Bronchus fibroblast of lung (primary cell): ENCODE data around the gene SDS. TPM values are rescaled to one million over a fixed set of nuclear protein-coding genes. Genes with fewer than 3 reads are reported as not detected.

Source experiments
- total RNA-seq: library from RNA; depleted of rRNA; stranded (reverse); fragments of >200 nt; gene quantifications from 2 replicates; pipeline ENCODE4 v1.2.3, GENCODE V29; 2015

SDS gene, protein sequence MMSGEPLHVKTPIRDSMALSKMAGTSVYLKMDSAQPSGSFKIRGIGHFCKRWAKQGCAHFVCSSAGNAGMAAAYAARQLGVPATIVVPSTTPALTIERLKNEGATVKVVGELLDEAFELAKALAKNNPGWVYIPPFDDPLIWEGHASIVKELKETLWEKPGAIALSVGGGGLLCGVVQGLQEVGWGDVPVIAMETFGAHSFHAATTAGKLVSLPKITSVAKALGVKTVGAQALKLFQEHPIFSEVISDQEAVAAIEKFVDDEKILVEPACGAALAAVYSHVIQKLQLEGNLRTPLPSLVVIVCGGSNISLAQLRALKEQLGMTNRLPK
- total RNA-seq, result not detected in 2 replicates

DNA sequence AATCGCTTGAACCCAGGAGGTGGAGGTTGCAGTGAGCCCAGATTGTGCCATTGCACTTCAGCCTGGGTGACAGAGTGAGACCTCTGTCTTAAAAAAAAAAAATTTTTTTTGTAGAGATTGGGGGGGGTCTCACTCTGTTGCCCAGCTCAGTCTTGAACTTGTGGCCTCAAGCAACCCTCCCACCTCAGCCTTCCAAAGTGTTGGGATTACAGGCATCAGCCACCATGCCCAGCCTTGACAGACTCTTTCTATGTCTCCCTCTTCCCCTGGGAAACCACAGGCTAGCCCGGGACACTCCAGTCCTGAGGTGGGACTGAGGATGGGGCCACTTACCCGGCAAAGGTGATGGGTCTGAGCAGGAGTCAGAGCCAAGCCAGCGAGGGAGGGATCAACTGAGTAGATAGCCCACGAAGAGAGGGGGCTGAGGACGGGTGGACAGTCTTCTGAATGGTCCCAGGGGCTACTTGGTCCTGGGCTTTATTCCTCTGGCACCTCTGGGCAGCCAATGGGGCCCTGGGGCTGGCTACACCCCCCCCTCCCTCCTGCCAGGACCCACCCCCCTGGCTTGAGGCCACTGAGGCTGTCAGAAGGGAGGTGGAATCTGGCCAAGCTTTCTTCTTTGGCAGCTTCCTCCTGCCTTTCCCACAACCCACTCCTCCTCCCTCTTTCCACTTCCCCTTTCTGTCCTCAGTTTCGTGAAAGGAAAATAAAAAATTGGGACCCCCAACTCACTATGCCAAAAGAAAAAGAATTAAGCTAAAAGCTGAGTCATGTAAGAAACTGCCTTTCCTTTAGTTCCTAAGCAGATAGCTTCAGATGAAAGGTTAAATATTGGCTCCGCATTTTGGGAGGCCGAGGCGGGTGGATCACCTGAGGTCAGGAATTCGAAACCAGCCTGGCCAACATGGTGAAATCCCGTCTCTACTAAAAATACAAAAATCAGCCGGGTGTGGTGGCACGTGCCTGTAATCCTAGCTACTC, at the start of gene SDS:
TSS of gene SDS (minus strand) at position 453 of the 981 bp plus-strand sequence. CDS start 4,179 bp downstream, outside the sequence.

DNA sequence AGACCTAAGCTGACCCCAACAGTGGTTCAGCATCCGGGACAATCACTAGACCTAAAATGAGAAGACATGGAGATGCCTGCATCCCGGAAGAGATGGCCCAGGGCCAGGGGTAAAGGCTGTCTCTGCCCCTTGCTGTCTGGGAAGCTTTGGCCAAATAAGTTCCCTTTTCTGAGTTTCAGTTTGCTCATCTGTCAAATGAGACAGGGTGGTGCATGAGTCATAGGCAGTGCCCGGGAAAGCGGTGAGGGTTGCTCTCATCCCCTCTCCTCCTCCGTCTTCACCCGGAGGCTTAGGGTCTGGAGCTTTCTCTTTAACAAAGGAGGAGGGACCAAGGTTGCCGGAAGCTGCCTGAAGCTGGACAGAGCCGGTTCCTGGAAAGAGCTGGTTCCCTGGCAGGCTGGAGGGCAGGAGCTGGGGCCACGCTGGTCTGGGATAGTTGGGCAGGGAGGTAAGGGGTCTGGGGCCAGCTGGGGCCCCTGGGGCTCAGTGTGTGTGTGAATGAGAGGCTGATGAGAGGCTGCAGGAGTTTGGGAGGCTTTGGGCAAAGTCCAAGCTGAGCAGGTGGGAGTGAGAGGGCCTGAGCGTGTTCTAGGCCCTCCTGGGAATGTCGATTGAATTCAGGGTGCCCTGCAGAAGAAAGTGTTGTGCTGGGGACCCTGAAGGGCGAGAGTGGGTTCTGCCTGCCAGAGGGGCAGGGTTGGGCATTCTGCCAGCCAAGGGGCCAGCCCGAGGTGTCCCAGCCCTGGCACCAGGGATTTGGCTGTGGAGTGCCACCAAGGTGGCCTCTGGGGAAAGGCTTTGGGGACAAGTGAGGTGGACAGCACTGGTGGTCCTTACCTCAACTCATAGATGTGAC, 18.6 kb upstream of the SDS start, which contains the start of gene SDSL:
TSS of gene SDSL (plus strand) at position 351 of the 856 bp plus-strand sequence. CDS start 5,603 bp downstream, outside the sequence.

DNA sequence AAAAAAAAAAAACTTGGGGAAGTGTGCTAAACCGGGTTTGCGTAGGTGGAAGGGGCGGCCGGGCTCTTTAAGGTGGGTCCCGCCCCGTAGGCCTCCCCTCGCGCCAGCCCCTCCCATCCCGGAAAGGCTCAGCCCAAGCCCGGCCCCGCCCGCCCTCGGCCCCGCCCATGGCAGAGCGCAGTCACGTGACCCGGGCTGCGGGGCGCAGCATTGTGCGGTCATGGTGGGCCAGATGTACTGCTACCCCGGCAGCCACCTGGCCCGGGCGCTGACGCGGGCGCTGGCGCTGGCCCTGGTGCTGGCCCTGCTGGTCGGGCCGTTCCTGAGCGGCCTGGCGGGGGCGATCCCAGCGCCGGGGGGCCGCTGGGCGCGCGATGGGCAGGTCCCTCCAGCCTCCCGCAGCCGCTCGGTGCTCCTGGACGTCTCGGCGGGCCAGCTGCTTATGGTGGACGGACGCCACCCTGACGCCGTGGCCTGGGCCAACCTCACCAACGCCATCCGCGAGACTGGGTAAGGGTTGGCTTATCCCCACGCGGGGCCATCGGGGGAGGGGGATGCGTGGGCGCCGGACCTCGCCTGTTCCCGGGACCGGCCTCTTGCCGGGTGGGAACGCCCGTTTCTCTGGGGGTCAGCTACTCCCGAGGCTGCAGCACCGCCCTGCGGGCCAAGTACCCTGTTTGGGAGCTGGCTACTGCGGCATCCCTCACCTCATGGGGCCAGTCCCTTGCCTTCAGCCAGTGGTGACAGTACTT, 45.1 kb downstream of the SDS start, which contains the start of gene PLBD2:
TSS of gene PLBD2 (plus strand) at position 207 of the 752 bp plus-strand sequence. CDS start at position 221, 14 bp downstream.

Other genes starting within 250 kb of the SDS start
- 55.3 and 68.1 TPM in 2 replicates for gene DDX54, start 218.4 kb downstream of the SDS start, total RNA-seq
- gene RITA1, start 218.2 kb downstream of the SDS start, total RNA-seq, result 27.1 and 30.3 TPM in 2 replicates
- gene TPCN1, start 182.4 kb downstream of the SDS start, total RNA-seq, result 12.6 and 13.4 TPM in 2 replicates
- gene SLC8B1, start 68.8 kb downstream of the SDS start, total RNA-seq, result 13.4 and 14.5 TPM in 2 replicates
- 13.2 and 20.0 TPM in 2 replicates for gene PLBD2, start 45.3 kb downstream of the SDS start, total RNA-seq
- 5.9 and 12.3 TPM in 2 replicates for gene SDSL, start 18.5 kb upstream of the SDS start, total RNA-seq
- gene LHX5, start 68.0 kb upstream of the SDS start, total RNA-seq, result not detected in 2 replicates